Adrenal gland (tissue), 5 donors: Measurements from ENCODE around the gene NIP7.

ENCODE experiments used
- CTCF ChIP-seq, 6 experiments: fragments of 450-650 bp in 4 of 6; fragments of 200-600 bp in 2 of 6; sonication (generic) in 1 of 6; IDR thresholded peaks; 1 replicate in 5 of 6; 2 replicates in 1 of 6; pipeline versions ENCODE4 v1.5.1 to v1.8.0; 2016 to 2021; ENCODE audit warnings: antibody characterized with exemption in 6 of 6, mild to moderate bottlenecking in 2 of 6, moderate library complexity in 1 of 6
- POLR2A ChIP-seq, 2 donors: fragments of 450-650 bp; IDR thresholded peaks; one replicate each; pipeline ENCODE4 v1.6.1; 2017; ENCODE audit warnings: antibody characterized with exemption in 2 of 2, mild to moderate bottlenecking in 2 of 2, moderate library complexity in 1 of 2
- donor health status: DM: no; HTN: no; CAD: no.

GRCh38 chr16:69350536-69351133 lies 11.1 kb downstream of the NIP7 start:
- TF ChIP-seq CTCF (IDR thresholded peaks at IDR 0.05) (no peak), POLR2A (IDR thresholded peaks at IDR 0.05) (no peak)
